ENCODE data around the gene TRIO. TPM values are rescaled to one million over a fixed set of nuclear protein-coding genes. Genes with fewer than 3 reads are reported as not detected.

Gene TRIO
- total RNA-seq, 1 experiment from 2014 or later, result 68.4 TPM

GRCh38 chr5:14351086-14351661 lies 208.0 kb downstream of the TRIO start (continued):
- TF ChIP-seq REST (IDR thresholded peaks at IDR 0.05; ENCODE audit: low read depth), result no peak
- TF ChIP-seq CTCF (IDR thresholded peaks at IDR 0.05 in 2 of 3, conservative IDR thresholded peaks at IDR 0.05 in 1 of 3; ENCODE audit: borderline replicate concordance in 1 of 3, insufficient read depth in 1 of 3, low read depth in 2 of 3, low read length in 2 of 3), result no peak
- no peak for TF ChIP-seq TCF7L2 (IDR thresholded peaks at IDR 0.05; ENCODE audit: borderline replicate concordance, extremely low read depth, insufficient read depth, insufficient read length)
- no peak for TF ChIP-seq YY1 (IDR thresholded peaks at IDR 0.05; ENCODE audit: extremely low read depth, insufficient replicate concordance, low read depth, low read length)
- TF ChIP-seq ZNF274 (IDR thresholded peaks at IDR 0.05; ENCODE audit: low read depth, low read length), result no peak

Measured in HCT116 (cell line).